Glutamatergic neuron (in vitro differentiated cells): ENCODE results near the gene NELL2. TPM values are rescaled to one million over a fixed set of nuclear protein-coding genes. Genes with fewer than 3 reads are reported as not detected.

Experiments used
- DNase-seq: peaks from one replicate; pipeline ENCODE4 v3.0.0; 2022
- H3K27ac Mint-ChIP-seq: one replicate; pipeline ENCODE4 v1.8.0; 2020; ENCODE audit warnings: mild to moderate bottlenecking, mixed read lengths, inconsistent platforms; ENCODE audit not compliant: unreplicated experiment
- H3K27me3 Mint-ChIP-seq: one replicate; pipeline ENCODE4 v1.8.0; 2020; ENCODE audit warnings: mild to moderate bottlenecking, moderate library complexity, mixed read lengths, inconsistent platforms; ENCODE audit not compliant: unreplicated experiment
- H3K36me3 Mint-ChIP-seq: one replicate; pipeline ENCODE4 v1.8.0; 2020; ENCODE audit warnings: mild to moderate bottlenecking, mixed read lengths, inconsistent platforms; ENCODE audit not compliant: unreplicated experiment
- H3K4me1 Mint-ChIP-seq: one replicate; pipeline ENCODE4 v1.8.0; 2020; ENCODE audit warnings: mild to moderate bottlenecking, low read depth, mixed read lengths, inconsistent platforms; ENCODE audit not compliant: unreplicated experiment
- H3K4me3 Mint-ChIP-seq: one replicate; pipeline ENCODE4 v1.8.0; 2020; ENCODE audit warnings: mild to moderate bottlenecking, mixed read lengths, inconsistent platforms; ENCODE audit not compliant: unreplicated experiment
- H3K9me3 Mint-ChIP-seq: one replicate; pipeline ENCODE4 v1.8.0; 2020; ENCODE audit warnings: mild to moderate bottlenecking, moderate library complexity, mixed read lengths, inconsistent platforms; ENCODE audit not compliant: unreplicated experiment
- total RNA-seq: library from RNA; stranded (reverse); fragmentation: NEBNext Ultra II Directional; extraction: Animal tissue kit (Norgen Biotek cat#: 25700); gene quantifications from one replicate; pipeline ENCODE4 v1.2.1, GENCODE V29; 2021; ENCODE audit not compliant: unreplicated experiment
- TF ChIP-seq, protein P1 (sequence below): fragments of 200-600 bp; sonication (generic); IDR thresholded peaks from one replicate; pipeline ENCODE4 v1.5.0; 2021; ENCODE audit not compliant: partially characterized antibody, unreplicated experiment

NELL2 gene
- total RNA-seq, 1 donor from 2014 or later, result 140 TPM

DNA sequence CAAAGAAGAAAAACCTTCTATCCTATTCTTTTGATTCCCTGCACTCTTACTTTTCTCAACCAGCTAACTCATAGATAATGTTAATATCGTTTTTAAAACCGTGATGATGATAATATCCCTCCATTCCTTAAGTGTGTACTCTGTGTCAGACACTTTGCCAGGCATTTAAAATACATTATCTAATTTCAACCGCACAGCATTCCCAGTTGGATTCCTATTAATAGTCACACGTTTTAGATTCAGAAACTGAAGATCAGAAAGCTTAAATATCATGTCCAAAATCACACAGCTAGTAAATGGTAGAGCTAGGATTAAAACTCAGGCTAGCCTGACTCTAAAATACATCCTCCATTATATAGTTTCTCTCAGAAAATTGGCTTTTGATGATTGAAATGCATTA is 366.0 kb downstream of the NELL2 start:
- Mint-ChIP-seq H3K9me3 (no peaks in the 10 kb centered on the region), H3K36me3 (no peaks in the 10 kb centered on the region), H3K27me3 (peaks cover 3% of the 10 kb centered on the region), H3K4me3 (no peak overlapping the region), H3K4me1 (peaks cover 20% of the 10 kb centered on the region), H3K27ac (no peak overlapping the region)
- no peak for DNase-seq
- TF ChIP-seq, protein P1, sequence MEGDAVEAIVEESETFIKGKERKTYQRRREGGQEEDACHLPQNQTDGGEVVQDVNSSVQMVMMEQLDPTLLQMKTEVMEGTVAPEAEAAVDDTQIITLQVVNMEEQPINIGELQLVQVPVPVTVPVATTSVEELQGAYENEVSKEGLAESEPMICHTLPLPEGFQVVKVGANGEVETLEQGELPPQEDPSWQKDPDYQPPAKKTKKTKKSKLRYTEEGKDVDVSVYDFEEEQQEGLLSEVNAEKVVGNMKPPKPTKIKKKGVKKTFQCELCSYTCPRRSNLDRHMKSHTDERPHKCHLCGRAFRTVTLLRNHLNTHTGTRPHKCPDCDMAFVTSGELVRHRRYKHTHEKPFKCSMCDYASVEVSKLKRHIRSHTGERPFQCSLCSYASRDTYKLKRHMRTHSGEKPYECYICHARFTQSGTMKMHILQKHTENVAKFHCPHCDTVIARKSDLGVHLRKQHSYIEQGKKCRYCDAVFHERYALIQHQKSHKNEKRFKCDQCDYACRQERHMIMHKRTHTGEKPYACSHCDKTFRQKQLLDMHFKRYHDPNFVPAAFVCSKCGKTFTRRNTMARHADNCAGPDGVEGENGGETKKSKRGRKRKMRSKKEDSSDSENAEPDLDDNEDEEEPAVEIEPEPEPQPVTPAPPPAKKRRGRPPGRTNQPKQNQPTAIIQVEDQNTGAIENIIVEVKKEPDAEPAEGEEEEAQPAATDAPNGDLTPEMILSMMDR, result no peak

- Mint-ChIP-seq H3K36me3 (no peaks in the 10 kb centered on the region), H3K27me3 (peaks cover 3% of the 10 kb centered on the region), H3K4me1 (peaks cover 20% of the 10 kb centered on the region), H3K4me3 (peak overlapping the region; percentile 39), H3K9me3 (no peaks in the 10 kb centered on the region), H3K27ac (peak overlapping the region; percentile 29)
- DNase-seq, result no peak
- TF ChIP-seq, protein P1, result no peak
Observed at GRCh38 chr12:44509471-44509870, 366.6 kb downstream of the NELL2 start.

DNA sequence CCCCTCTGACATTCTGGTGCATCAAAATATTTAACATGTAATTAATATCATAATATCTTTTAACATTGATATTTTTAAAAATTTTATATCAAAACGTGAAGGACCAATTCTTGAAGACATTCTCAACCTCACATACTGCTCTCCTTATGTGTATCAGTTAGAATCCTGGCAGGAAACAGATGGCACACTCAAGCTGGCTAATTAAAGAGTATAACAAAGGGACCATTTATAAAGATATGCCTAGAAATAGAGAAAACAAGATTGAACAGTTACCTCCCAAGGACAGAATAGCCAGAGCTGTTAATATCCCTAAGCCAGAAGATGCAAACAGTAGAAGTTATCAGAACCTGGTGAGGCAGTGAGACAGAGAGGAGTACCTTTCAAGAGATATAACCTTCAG is 368.7 kb downstream of the NELL2 start:
- no peak for DNase-seq
- TF ChIP-seq, protein P1, result no peak

DNA sequence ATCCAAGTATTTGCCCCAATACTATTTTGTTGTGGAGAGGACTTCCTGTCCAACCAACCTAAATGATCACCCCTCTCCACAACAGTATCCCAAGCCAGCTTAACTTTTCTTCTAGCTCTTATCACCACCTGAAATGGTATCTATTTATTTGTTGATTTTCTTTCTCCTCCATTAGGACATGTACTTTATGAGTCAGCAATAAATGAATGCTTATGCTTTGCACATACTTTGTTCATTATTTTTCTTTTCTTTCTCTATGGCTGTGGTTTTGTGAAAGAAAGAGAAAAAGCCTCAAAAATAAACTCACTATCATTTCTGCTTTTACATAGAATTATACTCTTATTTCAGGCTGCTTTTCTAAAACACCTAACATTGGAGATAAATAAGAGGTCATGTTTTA is 371.3 kb downstream of the NELL2 start:
- H3K27me3 Mint-ChIP-seq, result peaks cover 3% of the 10 kb centered on the region
- TF ChIP-seq, protein P1, result no peak
- peaks cover 2% of the 10 kb centered on the region for H3K9me3 Mint-ChIP-seq
- peaks cover 11% of the 10 kb centered on the region for H3K4me1 Mint-ChIP-seq
- H3K4me3 Mint-ChIP-seq, result no peak overlapping the region
- H3K36me3 Mint-ChIP-seq, result no peaks in the 10 kb centered on the region
- DNase-seq, result no peak
- H3K27ac Mint-ChIP-seq, result no peak overlapping the region

More for the DNA sequence above, 368.7 kb downstream of the NELL2 start:
- H3K27ac Mint-ChIP-seq, result peak overlapping the region; percentile 14
- peaks cover 20% of the 10 kb centered on the region for H3K4me1 Mint-ChIP-seq
- no peaks in the 10 kb centered on the region for H3K36me3 Mint-ChIP-seq
- H3K9me3 Mint-ChIP-seq, result no peaks in the 10 kb centered on the region
- peaks cover 4% of the 10 kb centered on the region for H3K27me3 Mint-ChIP-seq
- no peak overlapping the region for H3K4me3 Mint-ChIP-seq

DNA sequence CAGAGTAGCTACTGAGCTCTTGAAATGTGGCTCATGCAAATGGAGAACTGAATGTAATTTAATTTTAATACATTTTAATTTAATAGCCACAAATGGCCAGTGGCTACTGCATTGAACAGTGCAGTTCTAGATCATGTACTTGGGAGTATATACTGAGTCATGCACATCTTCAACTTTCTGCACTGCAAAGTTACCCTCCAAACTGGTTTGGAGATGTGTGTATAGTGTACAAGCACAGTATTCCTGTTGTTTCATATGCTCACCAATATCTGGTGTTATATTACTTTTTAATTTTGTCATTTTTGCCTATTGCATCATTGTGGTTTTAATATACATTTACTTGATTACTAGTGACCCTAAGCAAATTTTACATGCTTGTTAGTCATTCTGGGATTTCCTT is 372.8 kb downstream of the NELL2 start:
- TF ChIP-seq, protein P1, result no peak
- Mint-ChIP-seq H3K36me3 (no peaks in the 10 kb centered on the region), H3K27me3 (peaks cover 3% of the 10 kb centered on the region), H3K27ac (no peak overlapping the region), H3K4me3 (no peak overlapping the region), H3K4me1 (peaks cover 6% of the 10 kb centered on the region), H3K9me3 (peaks cover 2% of the 10 kb centered on the region)
- DNase-seq, result no peak
